Endothelial cell (in vitro differentiated cells): ENCODE results near the gene SH3BGRL2. TPM values are rescaled to one million over a fixed set of nuclear protein-coding genes. Genes with fewer than 3 reads are reported as not detected.

Experiments used
- DNase-seq: peaks from one replicate; pipeline ENCODE4 v3.0.0; 2021; ENCODE audit warnings: low spot score
- H3K27ac Mint-ChIP-seq: one replicate; pipeline ENCODE4 v1.8.0; 2021; ENCODE audit warnings: mixed read lengths, inconsistent platforms; ENCODE audit not compliant: unreplicated experiment
- H3K27me3 Mint-ChIP-seq: one replicate; pipeline ENCODE4 v1.8.0; 2021; ENCODE audit warnings: mild to moderate bottlenecking, moderate library complexity, mixed read lengths, inconsistent platforms; ENCODE audit not compliant: unreplicated experiment
- H3K36me3 Mint-ChIP-seq: one replicate; pipeline ENCODE4 v1.8.0; 2021; ENCODE audit warnings: mild to moderate bottlenecking, low read depth, mixed read lengths, inconsistent platforms; ENCODE audit not compliant: unreplicated experiment
- H3K4me1 Mint-ChIP-seq: one replicate; pipeline ENCODE4 v1.8.0; 2021; ENCODE audit warnings: mild to moderate bottlenecking, mixed read lengths, inconsistent platforms; ENCODE audit not compliant: unreplicated experiment
- H3K4me3 Mint-ChIP-seq: one replicate; pipeline ENCODE4 v1.8.0; 2021; ENCODE audit warnings: mild to moderate bottlenecking, mixed read lengths, inconsistent platforms; ENCODE audit not compliant: unreplicated experiment
- H3K9me3 Mint-ChIP-seq: one replicate; pipeline ENCODE4 v1.8.0; 2021; ENCODE audit warnings: mixed read lengths, inconsistent platforms; ENCODE audit not compliant: unreplicated experiment
- total RNA-seq: library from RNA; stranded (reverse); fragmentation: NEBNext Ultra II Directional; extraction: Animal tissue kit (Norgen Biotek cat#: 25700); gene quantifications from one replicate; pipeline ENCODE4 v1.2.1, GENCODE V29; 2021; ENCODE audit not compliant: unreplicated experiment
- TF ChIP-seq, protein P1 (sequence below): fragments of 200-600 bp; sonication (generic); IDR thresholded peaks from one replicate; pipeline ENCODE4 v1.5.0; 2021; ENCODE audit warnings: antibody characterized with exemption; ENCODE audit not compliant: unreplicated experiment

The SH3BGRL2 gene
- total RNA-seq, 1 donor from 2014 or later = 7.0 TPM

DNA sequence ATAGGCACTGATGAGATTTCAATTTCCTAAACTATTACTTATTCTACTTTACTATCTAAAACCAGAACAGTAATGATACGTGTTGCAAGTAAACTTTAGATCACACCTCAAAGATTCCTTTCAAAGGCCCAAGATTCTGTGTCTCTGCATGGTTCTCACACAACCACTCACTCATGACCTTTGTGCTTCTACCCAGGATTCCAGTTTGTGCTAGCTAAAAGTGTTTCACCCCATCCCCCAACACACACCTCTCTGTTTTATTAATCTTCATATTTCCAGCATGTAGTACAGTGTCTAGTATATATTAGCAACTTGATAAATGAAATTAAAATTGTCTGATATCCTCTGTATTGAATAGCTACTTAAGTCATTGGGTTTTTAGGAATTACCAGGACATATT is 8.8 kb upstream of the SH3BGRL2 start:
- Mint-ChIP-seq H3K36me3 (no peaks in the 10 kb centered on the region), H3K9me3 (no peaks in the 10 kb centered on the region), H3K4me3 (no peak overlapping the region), H3K27ac (no peak overlapping the region), H3K4me1 (no peaks in the 10 kb centered on the region), H3K27me3 (peaks cover 1% of the 10 kb centered on the region)
- TF ChIP-seq, protein P1, sequence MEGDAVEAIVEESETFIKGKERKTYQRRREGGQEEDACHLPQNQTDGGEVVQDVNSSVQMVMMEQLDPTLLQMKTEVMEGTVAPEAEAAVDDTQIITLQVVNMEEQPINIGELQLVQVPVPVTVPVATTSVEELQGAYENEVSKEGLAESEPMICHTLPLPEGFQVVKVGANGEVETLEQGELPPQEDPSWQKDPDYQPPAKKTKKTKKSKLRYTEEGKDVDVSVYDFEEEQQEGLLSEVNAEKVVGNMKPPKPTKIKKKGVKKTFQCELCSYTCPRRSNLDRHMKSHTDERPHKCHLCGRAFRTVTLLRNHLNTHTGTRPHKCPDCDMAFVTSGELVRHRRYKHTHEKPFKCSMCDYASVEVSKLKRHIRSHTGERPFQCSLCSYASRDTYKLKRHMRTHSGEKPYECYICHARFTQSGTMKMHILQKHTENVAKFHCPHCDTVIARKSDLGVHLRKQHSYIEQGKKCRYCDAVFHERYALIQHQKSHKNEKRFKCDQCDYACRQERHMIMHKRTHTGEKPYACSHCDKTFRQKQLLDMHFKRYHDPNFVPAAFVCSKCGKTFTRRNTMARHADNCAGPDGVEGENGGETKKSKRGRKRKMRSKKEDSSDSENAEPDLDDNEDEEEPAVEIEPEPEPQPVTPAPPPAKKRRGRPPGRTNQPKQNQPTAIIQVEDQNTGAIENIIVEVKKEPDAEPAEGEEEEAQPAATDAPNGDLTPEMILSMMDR = no peak
- no peak for DNase-seq

GRCh38 chr6:79623106-79623505 is 8.0 kb upstream of the SH3BGRL2 start:
- DNase-seq = no peak
- Mint-ChIP-seq H3K4me1 (no peaks in the 10 kb centered on the region), H3K9me3 (no peaks in the 10 kb centered on the region), H3K27me3 (peaks cover 1% of the 10 kb centered on the region), H3K27ac (no peak overlapping the region), H3K4me3 (no peak overlapping the region), H3K36me3 (no peaks in the 10 kb centered on the region)
- TF ChIP-seq, protein P1 = no peak

DNA sequence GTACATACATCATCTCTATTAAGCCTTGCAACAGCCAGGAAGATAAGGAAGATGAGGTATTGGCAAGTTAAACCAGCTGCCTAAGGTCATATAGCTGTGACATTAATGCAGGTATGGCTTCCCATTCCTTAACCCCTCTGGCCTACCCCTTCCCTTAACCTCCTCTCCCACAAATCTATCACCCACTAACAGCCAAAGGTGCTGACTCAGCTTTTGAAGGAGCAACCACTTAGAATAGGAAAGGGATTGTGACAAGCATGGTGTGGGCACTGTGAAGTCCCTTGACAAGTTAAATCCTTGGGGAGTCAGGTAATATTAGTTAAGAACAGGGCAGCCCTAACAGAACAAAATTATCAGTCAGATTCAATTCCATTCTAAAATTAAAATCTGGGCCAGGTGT is 5.4 kb upstream of the SH3BGRL2 start:
- Mint-ChIP-seq H3K4me3 (no peak overlapping the region), H3K9me3 (no peaks in the 10 kb centered on the region), H3K4me1 (peaks cover 3% of the 10 kb centered on the region), H3K27ac (no peak overlapping the region), H3K27me3 (peaks cover 4% of the 10 kb centered on the region), H3K36me3 (no peaks in the 10 kb centered on the region)
- DNase-seq = no peak
- TF ChIP-seq, protein P1 = no peak

GRCh38 chr6:79626811-79627210 is 4.3 kb upstream of the SH3BGRL2 start:
- no peaks in the 10 kb centered on the region for H3K9me3 Mint-ChIP-seq
- no peaks in the 10 kb centered on the region for H3K36me3 Mint-ChIP-seq
- no peak overlapping the region for H3K4me3 Mint-ChIP-seq
- no peak overlapping the region for H3K27ac Mint-ChIP-seq
- TF ChIP-seq, protein P1 = no peak
- peaks cover 5% of the 10 kb centered on the region for H3K27me3 Mint-ChIP-seq
- no peak for DNase-seq
- peaks cover 7% of the 10 kb centered on the region for H3K4me1 Mint-ChIP-seq

DNA sequence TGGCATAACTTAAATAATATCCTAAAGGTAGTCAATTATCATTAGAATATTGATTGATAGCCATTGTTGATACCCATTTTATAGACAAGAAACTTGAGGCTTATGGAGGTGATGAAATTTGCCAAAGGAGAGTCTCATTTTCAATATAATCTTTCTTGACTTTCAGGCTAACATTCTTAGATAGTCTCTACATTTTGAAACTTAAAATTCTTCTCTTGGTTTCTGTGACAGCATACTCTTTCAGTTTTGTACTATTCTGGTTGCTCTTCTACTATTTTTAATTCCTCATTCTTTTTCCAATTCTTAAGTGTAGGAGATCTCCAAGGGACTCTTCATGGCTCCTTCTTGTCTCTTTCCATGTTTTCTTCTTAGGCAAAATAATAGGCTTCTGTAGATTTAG is 3.7 kb upstream of the SH3BGRL2 start:
- H3K27me3 Mint-ChIP-seq = peaks cover 6% of the 10 kb centered on the region
- peaks cover 9% of the 10 kb centered on the region for H3K4me1 Mint-ChIP-seq
- H3K9me3 Mint-ChIP-seq = no peaks in the 10 kb centered on the region
- H3K27ac Mint-ChIP-seq = no peak overlapping the region
- no peaks in the 10 kb centered on the region for H3K36me3 Mint-ChIP-seq
- no peak for DNase-seq
- no peak overlapping the region for H3K4me3 Mint-ChIP-seq
- TF ChIP-seq, protein P1 = no peak
